Left cardiac atrium (tissue), 4 donors: Measurements from ENCODE around the gene PDXDC1. TPM values are rescaled to one million over a fixed set of nuclear protein-coding genes. Genes with fewer than 3 reads are reported as not detected.
"Not testable (repeated sequence)": the region's sequence is repeated elsewhere in the genome, so short reads cannot be mapped to it uniquely, and the experiment has no call there.

Source experiments
- ATAC-seq, 2 donors: fragments of 200-7000 bp; cut with Tn5 transposase; one replicate each; pipeline ENCODE4 v1.9.1; 2020; ENCODE audit warnings: mild to moderate bottlenecking in 2 of 2, moderate library complexity in 2 of 2
- DNase-seq: peaks from one replicate; pipeline ENCODE4 v3.0.0-alpha.2; 2020
- intact Hi-C, 2 donors: fragments of 100-400 bp; cut with DNase I; formaldehyde crosslinking; loops; one replicate each; pipeline versions ENCODE4 v1.14.1 to v1.15.1; 2022 to 2023
- total RNA-seq, 2 donors: library from RNA; stranded (reverse); fragmentation: NEBNext Ultra II Directional; extraction: Animal tissue kit (Norgen Biotek cat#: 25700); gene quantifications; one replicate each; pipeline ENCODE4 v1.2.1, GENCODE V29; 2021
- donor health status: DM: no; HTN: yes; CAD: no.
- donor health status: DM: no; HTN: yes; CAD: no; lungs with severe emphysema.
- donor health status: DM: yes; HTN: yes; CAD: no.
- donor health status: Dilated cardiomyopathy.

The PDXDC1 gene
- total RNA-seq, 2 donors from 2014 or later = 73.8 to 103 TPM

DNA sequence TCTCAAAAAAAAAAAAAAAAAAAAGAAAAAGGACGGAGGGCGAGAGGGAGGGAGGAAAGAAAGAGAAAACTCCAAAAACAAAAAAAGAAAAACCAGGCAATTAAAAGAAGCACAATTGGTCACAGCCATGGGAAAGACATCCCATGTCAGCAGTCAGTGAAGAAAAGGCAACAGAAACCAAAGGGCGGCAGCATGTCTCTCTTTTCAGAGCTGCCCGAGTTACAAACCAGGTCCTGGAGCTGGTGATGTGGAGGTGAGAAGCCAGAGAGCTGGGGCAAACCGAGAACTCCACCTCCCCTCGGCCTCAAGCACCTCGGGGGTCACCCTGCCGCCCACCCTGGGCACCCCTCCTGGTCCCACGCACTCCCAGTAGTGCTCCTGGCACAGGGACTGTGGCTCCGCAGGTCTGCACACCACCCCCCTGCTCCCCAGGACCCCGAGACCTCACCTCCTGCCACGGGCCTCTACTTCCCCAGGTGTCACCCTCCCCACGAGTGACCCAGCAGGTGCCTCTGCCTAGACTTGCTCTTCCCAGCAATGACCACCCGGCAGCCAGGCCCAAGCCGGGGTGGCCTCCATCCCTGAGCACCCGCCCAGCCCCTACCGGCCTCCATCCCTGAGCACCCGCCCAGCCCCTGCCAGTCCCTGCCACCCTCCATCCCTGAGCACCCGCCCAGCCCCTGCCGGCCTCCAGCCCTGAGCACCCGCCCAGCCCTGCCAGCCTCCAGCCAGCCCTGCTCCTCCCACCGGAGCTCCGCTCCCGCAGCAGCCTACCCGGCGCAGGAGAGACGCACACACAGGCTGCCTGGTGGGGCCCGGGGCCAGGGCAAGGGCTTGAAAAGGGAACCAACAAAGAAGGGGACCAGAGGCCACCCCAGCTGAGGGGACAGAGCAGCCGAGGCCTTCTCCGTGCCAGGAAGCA lies 165.9 kb downstream of the PDXDC1 start:
- ATAC-seq (peak in 1 of 2 donors; percentile 10), DNase-seq (peak; percentile 25)
- intact Hi-C loops = not testable (repeated sequence)

GRCh38 chr16:15141586-15141985 lies 166.8 kb downstream of the PDXDC1 start:
- intact Hi-C loops = no loop called here
- DNase-seq (peak; percentile 18), ATAC-seq (no peak)

GRCh38 chr16:15142107-15142890 lies 167.5 kb downstream of the PDXDC1 start:
- peak in 1 of 2 donors; percentile 6 for ATAC-seq
- intact Hi-C loops = not testable (repeated sequence)
- peak; percentile 24 for DNase-seq

DNA sequence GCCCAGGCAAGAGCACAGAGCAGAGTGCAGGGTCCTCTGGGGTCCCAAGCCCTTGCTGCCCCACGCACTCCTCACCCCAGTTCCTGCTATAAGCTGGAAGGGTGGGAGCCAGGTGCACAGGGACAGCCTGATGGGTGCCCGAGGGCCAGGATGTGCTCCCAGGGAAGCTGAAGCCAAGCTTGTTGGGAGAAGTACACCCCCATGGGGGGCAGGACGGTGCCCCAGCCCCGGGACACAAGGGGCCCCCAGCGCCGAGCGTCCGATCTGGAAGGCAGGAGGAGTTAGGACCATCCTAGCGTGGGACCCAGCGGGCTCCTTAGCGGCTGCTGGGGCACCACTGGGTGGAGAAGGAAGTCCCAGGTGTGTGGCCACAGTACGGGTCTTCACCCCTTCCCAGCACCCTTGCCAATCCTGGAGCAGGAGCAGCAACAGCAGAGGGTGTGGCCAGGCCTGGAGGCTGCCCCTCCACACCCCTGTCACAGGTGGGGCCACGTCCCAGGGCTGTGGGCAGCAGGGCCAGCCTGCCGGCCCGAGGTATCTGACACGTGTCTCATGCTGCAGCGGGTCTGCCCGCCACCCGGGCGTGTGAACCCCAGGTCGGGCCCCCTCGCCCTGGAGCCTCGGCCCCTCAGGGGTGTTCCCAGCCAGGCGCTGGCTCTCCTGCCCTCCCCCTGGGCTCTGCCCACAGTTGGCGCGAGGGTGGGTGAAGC lies 168.2 kb downstream of the PDXDC1 start:
- intact Hi-C loops = not testable (repeated sequence)
- ATAC-seq (peak; percentile 7 to 11), DNase-seq (peak; percentile 13)

GRCh38 chr16:15143601-15144091 lies 168.8 kb downstream of the PDXDC1 start:
- DNase-seq = peak; percentile 16
- ATAC-seq = peak; percentile 2 to 7
- intact Hi-C loops = not testable (repeated sequence)

GRCh38 chr16:15144092-15144631 lies 169.3 kb downstream of the PDXDC1 start:
- peak; percentile 53 to 60 for ATAC-seq
- intact Hi-C loops = not testable (repeated sequence)
- peak; percentile 68 for DNase-seq

DNA sequence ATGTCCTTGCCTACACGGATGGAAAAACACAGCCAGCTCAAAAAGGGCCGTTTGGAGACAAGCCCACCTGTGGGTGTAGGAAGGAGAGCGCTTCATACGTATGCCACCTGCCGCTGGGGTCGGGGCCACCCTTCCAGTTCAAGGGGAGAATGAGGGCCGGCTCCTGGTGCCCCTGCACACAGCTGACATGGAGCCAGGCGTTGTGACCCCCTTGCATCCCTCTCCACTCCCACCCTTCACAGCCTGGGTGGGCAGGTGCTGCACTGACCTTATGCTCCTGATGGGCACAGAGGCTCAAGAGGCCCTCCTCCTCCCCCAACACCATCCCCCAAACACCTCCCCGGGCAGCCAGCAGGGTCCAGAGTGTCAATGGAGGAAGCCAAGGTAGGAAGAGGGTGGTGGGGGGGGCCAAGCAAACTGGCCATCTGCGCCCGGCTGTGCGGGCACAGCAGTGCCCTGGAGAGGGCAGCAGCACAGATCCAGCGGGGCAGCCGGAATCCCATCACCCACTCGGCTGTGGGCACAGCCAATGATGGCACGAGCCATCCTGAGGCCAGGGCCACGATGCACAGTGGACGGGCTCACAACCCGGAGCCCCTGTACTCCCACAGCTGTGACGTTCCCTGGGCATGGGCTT lies 170.1 kb downstream of the PDXDC1 start:
- DNase-seq = peak; percentile 17
- intact Hi-C loops = not testable (repeated sequence)
- ATAC-seq = peak; percentile 4 to 28

- ATAC-seq (peak; percentile 24 to 67), DNase-seq (peak; percentile 48)
- intact Hi-C loops = not testable (repeated sequence)
These were observed 170.8 kb downstream of the PDXDC1 start for GRCh38 chr16:15145418-15146263.

GRCh38 chr16:15146264-15146662 lies 171.4 kb downstream of the PDXDC1 start:
- peak; percentile 21 for DNase-seq
- ATAC-seq, intact Hi-C loops: not testable (repeated sequence)

- peak; percentile 7 for DNase-seq
- ATAC-seq, intact Hi-C loops: not testable (repeated sequence)
These were observed 174.0 kb downstream of the PDXDC1 start for GRCh38 chr16:15148831-15149230.

DNA sequence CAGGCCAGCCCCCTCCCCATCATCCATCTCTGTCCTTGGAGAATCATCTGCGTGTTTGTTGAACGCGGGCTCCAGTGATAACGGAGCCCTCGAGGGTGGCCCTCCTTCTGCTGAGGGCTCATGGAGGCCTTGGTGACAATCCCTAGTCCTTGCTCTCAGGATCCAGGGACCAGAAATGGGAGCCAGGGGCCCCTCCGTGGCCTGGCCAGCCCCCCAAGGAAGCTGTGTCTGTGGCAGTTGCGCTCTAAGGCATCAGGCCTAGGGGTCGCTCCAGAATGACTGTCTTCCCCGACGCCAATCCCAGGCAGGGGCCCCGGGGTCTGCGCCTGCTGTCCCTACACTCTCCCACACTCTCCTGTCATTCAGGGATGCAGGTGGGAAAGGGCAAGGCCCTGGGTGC lies 174.4 kb downstream of the PDXDC1 start:
- ATAC-seq, intact Hi-C loops: not testable (repeated sequence)
- peak; percentile 3 for DNase-seq

- ATAC-seq, intact Hi-C loops: not testable (repeated sequence)
These were observed 179.2 kb downstream of the PDXDC1 start for GRCh38 chr16:15154005-15154404.

DNA sequence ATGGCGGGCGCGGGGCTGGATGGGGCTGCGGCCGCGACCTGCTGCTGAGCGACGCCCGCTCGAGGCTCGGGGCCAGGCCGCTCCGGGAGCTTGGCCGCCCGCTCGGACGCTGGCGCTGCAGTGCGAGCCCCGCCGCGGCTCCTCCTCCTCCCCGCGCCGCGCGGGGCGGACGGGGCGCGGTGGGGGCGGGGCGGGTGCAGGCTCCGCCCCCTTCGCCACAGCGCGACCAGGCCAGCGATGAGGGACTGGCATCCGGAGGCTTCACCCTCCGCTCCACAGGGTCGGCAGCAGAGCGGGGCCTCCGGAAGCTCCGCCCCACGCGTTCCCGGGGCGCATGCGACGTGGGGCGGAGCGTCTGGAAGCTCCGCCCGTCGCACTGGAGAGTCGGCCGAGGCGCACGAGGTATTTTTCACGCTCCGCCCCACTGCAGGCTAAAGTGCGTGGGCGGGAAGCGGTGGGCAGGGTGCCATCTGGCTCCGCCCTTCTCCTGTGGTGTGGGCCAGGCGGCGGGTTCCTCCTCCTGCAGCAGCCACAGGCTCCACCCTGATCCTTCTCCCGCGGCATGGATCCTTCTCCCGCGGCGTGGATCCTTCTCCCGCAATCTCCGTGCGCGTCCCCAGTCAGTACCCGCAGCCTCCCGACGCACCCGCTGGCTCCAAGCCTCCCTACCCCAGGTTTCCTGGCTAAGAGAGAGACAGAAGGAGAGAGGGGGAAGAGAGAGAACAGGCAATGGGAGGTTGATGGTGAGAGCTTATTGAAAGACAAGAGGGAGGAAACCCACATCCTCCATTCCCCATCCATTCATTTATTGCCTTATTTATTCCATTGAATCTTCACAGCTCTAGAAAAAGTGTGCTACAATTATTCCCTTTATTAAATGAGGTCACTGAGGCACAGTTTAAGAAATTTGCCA lies 180.1 kb downstream of the PDXDC1 start:
- intact Hi-C loops = not testable (repeated sequence)
- ATAC-seq (peak; percentile 100), DNase-seq (peak; percentile 90)

More at GRCh38 chr16:15154005-15154404, 179.2 kb downstream of the PDXDC1 start:
- peak; percentile 59 for DNase-seq

DNA sequence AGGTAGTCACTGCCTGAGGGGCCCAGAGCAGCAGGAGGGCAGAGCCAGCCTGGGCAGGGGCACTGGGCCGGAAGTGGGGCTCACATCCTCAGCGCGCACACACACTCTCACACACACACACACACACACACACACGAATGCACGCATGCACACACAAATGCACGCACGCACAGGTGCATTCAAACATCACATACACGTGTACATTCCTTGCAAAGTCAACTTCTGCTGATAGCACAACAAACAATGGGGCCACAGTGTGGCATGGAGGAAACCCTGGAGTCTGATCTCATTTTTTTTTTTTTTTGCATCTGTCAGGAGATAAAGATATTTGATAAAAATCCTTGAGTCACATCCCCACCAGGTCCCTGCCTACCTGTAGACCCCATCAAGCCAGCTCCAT lies 182.8 kb downstream of the PDXDC1 start:
- DNase-seq, ATAC-seq, intact Hi-C loops: not testable (repeated sequence)

GRCh38 chr16:15159671-15160070 lies 184.8 kb downstream of the PDXDC1 start:
- ATAC-seq, DNase-seq, intact Hi-C loops: not testable (repeated sequence)

GRCh38 chr16:15160571-15160970 lies 185.7 kb downstream of the PDXDC1 start:
- intact Hi-C loops, DNase-seq, ATAC-seq: not testable (repeated sequence)
